GM21367 (cell line): Measurements from ENCODE around the gene PRUNE2.
A peak's percentile ranks its signal among the peaks of the same experiment; 100 is the strongest.

Experiments
- ATAC-seq: cut with Tn5 transposase; IDR thresholded peaks from one replicate; pipeline ENCODE4 v1.9.1; 2021; ENCODE audit not compliant: unreplicated experiment

PRUNE2 gene

DNA sequence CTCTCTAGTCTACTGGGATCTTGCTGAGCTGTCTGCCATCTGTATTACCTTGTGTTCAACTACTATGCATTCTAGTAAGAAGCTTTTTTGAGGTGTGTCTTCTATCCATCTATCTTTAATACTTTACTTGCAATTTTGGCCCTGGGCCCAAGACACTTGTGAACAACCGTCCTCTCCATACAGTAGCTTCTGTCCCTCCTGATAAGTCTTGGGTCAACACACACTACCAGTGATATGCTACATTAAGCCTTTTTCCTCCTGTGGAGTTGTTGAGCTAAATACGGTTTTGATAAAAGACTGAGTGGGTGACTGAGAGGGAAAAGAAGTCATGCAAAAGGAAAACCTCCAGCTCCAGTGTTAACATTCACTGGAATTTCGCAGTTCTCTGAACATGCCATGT is 275.0 kb downstream of the PRUNE2 start:
- ATAC-seq = no peak

- ATAC-seq = no peak
Measured at GRCh38 chr9:76629205-76629990, 276.5 kb downstream of the PRUNE2 start.

- ATAC-seq = no peak
Measured at GRCh38 chr9:76628155-76628554, 277.8 kb downstream of the PRUNE2 start.

- no peak for ATAC-seq
Measured at GRCh38 chr9:76626980-76627379, 278.9 kb downstream of the PRUNE2 start.

DNA sequence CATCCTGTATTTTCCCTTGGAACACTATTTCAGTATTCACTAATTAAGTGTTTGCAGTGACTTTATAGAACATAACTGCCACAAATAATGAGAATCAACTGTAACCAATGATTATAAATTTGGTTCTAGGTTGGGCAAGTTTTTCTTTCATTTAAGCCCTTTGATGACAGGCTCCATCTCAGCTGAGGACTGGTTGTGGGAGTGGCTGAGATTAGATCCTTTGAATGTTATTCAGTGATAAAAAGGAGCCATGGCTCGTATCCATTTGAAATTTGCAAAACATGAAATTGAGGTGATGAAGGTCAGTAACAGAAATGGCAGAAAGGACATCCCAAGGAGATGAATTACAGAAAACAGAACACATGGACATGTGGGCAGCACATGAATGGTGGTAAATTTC is 279.8 kb downstream of the PRUNE2 start:
- no peak for ATAC-seq

GRCh38 chr9:76624391-76625048 is 281.4 kb downstream of the PRUNE2 start:
- peak; percentile 93 for ATAC-seq

DNA sequence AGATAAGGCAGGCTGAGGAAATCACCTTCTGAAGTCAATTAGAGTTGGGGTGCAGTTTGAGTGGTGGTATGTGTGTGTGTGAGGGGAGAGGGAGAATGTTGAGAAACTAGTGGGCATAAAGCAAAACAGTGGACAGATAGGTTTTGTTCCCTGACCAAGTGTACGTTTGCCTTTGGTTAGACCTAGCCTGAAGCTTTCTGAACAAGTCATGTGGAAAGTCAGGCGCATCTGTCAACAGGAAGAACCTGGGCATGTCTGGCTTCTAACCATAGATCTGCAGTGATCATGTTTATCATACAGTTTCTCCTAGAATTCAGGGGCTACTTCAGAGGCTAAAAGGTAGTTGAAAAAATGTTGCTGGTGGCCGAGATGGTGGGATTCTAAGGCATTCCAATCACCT is 284.9 kb downstream of the PRUNE2 start:
- ATAC-seq = no peak

DNA sequence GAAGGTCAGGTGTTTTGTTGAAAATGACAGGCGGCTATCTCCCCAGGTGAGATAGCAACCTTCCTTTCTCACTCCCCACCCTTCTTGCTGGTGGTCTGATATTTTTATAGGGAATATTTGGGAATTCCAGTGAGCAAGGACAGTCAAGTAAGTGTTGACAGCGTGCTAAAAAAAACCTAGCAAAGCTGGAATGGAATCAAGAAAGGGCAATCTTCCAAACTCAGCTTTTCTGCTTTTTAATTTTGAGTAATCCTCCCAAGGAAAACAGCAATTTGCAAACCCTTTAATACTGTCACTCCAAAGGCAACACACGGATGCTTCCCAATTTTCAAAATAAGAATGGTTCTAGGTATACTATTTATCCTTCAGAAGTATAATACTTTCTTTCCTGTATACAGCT is 285.3 kb downstream of the PRUNE2 start:
- no peak for ATAC-seq

GRCh38 chr9:76619640-76620039 is 286.3 kb downstream of the PRUNE2 start:
- ATAC-seq = no peak

DNA sequence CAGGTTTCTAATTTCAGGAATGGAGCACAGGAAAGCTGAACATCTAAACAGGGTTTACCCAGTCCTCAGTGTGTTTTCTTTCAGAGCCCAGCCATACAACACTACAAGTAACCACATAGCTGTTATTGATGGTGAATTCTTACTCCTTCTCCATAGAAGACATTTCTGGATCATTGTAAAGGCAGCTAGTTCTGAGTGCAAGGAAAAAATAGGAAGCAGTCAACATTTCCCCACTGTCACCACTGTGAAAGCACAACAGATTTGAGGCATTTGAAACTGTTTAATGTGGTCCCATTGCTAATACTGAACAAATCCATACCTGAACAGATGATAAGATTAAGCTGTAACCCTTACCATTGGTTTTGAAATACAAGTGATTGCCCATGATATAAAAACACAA is 286.7 kb downstream of the PRUNE2 start:
- ATAC-seq = no peak

GRCh38 chr9:76618762-76619161 is 287.2 kb downstream of the PRUNE2 start:
- ATAC-seq = no peak

DNA sequence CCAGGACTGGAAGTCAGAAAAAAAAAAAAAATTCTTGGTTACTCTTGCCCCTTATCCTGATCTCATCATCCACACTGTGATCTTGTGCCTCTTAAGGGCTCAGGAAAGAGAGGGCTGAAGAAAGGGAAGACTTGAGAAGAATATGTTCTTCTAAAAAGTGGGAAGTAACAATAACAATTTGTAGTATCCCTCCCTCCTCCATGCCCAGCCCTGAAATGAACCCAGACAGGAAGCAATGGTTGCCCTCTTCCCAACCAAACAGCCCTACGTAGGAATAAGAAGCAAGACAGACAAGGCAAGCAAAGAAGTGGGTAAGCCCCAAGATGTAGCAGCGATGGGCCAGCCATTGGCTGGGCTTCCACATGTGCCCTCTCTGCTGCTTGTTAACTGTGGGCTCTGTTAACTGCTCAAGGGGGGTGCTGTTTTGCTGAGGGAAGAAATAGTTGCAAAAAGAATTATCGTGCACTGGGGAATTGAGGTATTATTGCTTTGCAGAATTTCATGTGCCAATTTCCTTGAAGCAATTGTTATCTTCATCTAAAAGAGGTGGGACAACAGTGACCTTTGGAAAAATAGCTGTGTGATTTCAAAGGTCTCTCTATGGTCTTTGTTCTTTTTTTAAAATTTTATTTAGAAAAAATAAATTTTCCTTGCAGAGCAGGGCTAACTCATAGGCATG is 288.3 kb downstream of the PRUNE2 start:
- no peak for ATAC-seq

GRCh38 chr9:76616780-76617179 is 289.1 kb downstream of the PRUNE2 start:
- no peak for ATAC-seq

DNA sequence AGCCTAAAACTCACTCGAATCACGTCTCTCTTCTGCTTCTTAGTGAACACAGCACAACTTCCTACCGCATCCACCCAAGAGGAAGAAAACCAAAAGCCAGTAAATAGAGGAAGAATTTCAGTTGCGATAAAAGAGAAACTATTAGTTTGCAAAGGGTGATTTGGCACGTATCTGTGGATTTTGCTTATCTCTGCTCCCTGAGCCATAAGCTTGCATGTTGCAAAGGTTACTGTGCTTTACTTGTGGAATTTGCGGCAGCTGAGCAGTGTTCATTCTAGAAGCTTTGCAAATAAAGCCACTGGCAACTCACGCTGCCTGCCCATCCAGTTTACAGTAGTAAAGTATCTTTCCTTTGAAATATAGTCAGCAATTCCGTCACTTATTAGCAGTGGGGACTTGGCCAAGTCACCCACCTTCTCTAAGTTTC is 290.7 kb downstream of the PRUNE2 start:
- ATAC-seq = no peak

DNA sequence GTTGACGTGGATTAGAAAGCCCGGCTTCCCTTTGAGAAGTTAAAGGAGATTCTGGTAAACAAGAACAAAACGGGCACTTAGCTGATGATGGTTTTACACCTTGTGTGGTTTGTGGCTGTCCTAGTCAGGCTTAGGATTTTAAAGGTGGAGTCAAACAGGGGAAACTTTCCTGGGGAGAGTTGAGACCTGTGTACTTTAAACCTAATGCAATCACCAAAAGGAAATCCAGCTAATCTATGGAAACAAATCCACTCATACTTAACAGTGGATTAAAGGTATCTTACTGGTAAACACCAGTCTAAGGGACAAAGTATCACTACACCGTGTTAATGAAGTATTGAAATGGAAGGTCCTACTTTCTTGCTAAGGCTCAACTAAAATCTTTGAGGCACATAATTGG is 291.9 kb downstream of the PRUNE2 start:
- no peak for ATAC-seq

DNA sequence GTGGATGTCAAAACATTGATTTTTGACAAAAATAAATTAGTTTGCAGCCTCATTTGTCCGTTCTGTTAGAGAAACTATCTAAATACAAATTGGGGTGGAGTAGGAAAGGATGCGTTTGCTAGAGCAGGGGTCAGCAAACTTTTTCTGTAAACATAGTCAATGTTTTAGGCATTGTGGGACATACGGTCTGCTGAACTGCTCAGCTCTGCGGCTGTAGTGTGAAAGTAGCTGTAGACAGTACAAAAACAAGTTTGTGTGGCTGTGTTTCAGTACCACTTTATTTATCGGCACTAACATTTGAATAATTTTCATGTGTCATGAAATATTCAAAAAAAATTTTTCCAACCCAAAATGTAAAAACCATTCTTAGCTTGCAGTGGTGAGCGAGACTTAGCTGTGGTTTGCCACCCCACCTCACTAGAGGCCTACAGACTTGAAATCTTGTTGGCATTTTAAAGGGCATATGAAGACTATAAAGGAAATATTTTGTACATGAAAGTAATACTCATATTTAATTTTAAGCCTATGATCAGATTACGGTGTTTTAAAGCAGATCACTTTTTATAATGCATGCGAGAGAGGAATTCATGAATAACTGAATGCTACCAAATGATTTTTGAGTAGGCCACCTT is 292.6 kb downstream of the PRUNE2 start:
- no peak for ATAC-seq

DNA sequence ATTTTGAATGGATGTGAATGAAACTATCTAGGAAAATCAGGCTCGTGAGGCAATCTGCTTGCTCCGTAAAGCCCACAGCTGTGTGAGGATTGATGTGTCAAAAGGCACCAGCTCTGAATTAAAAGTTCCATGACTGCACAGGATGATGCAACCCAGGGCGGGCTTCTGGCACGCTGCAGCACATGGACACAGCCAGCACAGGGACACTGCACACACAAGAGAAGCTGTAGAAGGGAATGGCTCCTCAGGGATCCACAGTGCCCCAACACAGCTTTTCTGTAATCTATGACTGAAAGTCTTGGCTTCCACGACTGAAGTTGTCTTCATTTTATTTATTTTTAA is 295.9 kb downstream of the PRUNE2 start:
- no peak for ATAC-seq

DNA sequence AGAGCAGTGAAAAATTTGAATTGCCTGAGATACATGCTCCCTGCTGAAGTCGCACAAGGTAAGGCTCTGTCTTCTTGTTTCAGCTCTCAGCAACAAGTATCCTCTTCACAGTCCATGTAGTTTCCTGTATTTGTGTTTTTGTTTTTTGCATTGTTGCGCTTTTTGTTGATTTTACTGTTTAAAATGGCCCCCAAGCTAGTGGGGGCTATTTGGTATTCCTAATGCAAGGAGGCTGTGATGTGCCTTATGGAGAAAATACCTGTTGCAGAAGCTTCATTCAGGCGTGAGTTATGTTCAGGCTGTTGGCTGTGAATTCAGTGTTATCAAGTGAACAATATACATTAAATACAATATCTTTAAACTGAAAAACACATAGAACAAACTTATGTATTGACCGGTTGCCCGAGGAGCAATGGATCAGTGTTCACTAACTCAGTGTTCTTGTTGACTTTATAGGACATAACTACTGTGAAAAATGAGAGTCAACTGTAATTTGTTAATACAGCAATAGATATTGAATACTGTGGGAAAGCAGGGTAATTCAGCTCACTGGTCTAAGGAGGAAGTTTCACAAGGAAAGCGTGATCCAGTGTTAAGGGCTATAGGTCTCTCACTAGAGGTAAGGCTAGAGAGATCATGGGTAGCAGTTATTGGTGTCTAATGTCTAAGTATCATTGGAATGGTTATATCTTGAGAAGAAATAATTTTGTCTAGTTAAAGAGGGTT is 296.5 kb downstream of the PRUNE2 start:
- no peak for ATAC-seq

DNA sequence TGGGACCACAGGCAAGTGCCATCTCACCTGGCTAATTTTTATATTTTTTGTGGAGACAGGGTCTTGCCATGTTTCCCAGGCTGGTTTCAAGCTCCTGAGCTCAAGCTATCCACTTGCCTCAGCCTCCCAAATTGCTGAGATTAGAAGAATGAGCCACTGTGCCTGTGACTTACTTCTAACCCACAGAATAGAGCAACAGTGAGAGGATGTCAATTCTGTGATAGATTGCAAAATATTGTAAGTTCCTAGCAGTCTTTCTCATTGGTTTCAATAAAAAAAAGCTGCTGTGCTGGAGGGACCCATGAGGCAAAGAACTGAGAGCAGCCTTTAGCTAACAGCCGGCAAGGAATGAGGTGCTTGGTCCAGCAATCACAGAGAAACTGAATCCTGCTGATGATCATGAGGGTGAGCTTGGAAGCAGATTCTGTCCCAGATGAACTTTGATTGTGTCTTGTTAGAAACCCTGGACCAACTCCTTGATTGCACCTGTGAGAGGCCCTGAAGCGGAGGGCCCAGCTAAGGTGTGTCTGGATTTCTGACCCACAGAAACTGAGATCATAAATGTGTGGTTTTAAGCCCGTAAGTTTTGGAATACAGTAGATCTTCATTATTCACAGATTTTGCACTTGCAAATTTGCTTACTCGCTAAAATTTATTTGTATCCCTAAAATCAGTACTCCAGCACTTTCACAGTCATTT is 297.2 kb downstream of the PRUNE2 start:
- ATAC-seq = no peak

DNA sequence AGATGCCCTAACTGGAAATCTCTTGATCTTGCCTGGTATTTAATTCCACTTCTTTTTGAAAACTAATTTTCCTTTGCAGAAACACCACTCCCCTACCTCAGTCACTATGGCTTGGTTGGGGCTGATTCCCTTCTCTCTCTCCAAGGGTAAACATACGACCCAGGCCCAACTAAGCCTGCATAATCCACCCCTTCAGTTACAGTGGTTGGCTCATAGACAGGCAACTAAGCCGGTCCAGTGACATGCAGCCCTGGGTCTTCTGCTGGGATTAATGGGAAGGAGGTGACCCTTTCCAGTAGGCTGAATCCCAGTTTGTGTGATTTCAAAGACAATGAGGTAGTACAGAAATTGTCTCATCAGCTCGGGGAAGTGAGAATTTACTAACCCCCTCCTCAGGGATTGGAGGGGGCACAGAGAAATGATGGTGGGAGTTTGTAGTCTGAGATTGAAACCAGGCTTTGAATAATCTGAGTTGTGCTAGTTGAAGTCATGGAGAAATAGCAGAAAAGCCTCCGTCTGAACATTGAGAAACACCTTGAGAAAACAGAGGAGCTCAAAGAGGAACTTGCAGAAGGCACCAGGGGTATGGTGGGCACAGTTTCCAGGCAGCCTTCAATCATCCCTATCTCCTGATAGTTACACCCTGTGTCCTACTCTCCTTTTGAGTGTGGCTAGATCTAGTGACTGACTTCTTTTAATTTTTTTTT is 298.0 kb downstream of the PRUNE2 start:
- no peak for ATAC-seq
